A673 (cell line): ENCODE measurements around the gene PPP2R5C. TPM values are rescaled to one million over a fixed set of nuclear protein-coding genes. Genes with fewer than 3 reads are reported as not detected.

Experiments
- BruUV-seq: library from RNA; stranded (reverse); fragments of 400-500 nt; replicated peaks from 2 replicates; lab custom pipeline; 2021; lab: Mats Ljungman, UMichigan
- CTCF ChIA-PET: fragments of 300-600 bp; sonication (Branson Sonifier 250); formaldehyde crosslinking; loops from one replicate; lab custom pipeline; 2022; ENCODE audit warnings: antibody characterized with exemption; lab: Charles Lee
- POLR2A ChIA-PET: fragments of 300-600 bp; sonication (Branson Sonifier 250); formaldehyde crosslinking; loops from one replicate; lab custom pipeline; 2022; ENCODE audit warnings: antibody characterized with exemption; ENCODE audit not compliant: low non-redundant PET; lab: Charles Lee
- DNase-seq: peaks from one replicate; pipeline ENCODE4 v3.0.0-alpha.2; 2015; ENCODE audit warnings: low spot score
- H3K27ac ChIP-seq: fragments of 200-600 bp; sonication (generic); 2 replicates; pipeline ENCODE4 v1.5.1; 2016; ENCODE audit warnings: mixed run types, low read depth, mild to moderate bottlenecking, mixed read lengths, antibody characterized with exemption, low read length; ENCODE audit not compliant: poor library complexity, severe bottlenecking
- H3K27me3 ChIP-seq: fragments of 200-600 bp; sonication (generic); replicated peaks from 2 replicates; pipeline ENCODE4 v1.6.1; 2017; ENCODE audit warnings: mixed run types, low read depth, mild to moderate bottlenecking, mixed read lengths, antibody characterized with exemption, low read length; ENCODE audit not compliant: insufficient read depth, poor library complexity
- H3K36me3 ChIP-seq: fragments of 200-600 bp; sonication (generic); 2 replicates; pipeline ENCODE4 v1.6.1; 2016; ENCODE audit warnings: mixed run types, mild to moderate bottlenecking, mixed read lengths, antibody characterized with exemption, low read length; ENCODE audit not compliant: insufficient read depth, poor library complexity, severe bottlenecking
- H3K4me1 ChIP-seq: fragments of 200-600 bp; sonication (generic); 2 replicates; pipeline ENCODE4 v1.6.1; 2017; ENCODE audit warnings: mixed run types, mild to moderate bottlenecking, mixed read lengths, antibody characterized with exemption, low read length; ENCODE audit not compliant: insufficient read depth, poor library complexity, severe bottlenecking
- H3K4me3 ChIP-seq: fragments of 200-600 bp; sonication (generic); 2 replicates; pipeline ENCODE4 v1.5.1; 2016; ENCODE audit warnings: low read depth, mixed run types, mild to moderate bottlenecking, mixed read lengths, low read length; ENCODE audit not compliant: poor library complexity, severe bottlenecking
- H3K9me3 ChIP-seq: fragments of 200-600 bp; sonication (generic); 2 replicates; pipeline ENCODE4 v1.6.1; 2016; ENCODE audit warnings: mixed run types, low read depth, mild to moderate bottlenecking, mixed read lengths, antibody characterized with exemption, low read length; ENCODE audit not compliant: poor library complexity, severe bottlenecking
- CTCF ChIP-seq: fragments of 300-800, 200-600 bp; sonication (generic); conservative IDR thresholded peaks from 2 replicates; pipeline ENCODE4 v1.5.1; 2017; ENCODE audit warnings: low read depth, mild to moderate bottlenecking, antibody characterized with exemption, low read length, moderate library complexity, mixed read lengths
- EZH2 ChIP-seq: fragments of 200-600 bp; sonication (generic); IDR thresholded peaks from 2 replicates; pipeline ENCODE4 v1.6.1; 2017; ENCODE audit warnings: borderline replicate concordance, low read depth, mild to moderate bottlenecking, mixed read lengths, antibody characterized with exemption, low read length; ENCODE audit not compliant: poor library complexity, severe bottlenecking
- intact Hi-C: fragments of 100-400 bp; cut with micrococcal nuclease; formaldehyde crosslinking; loops from one replicate; pipeline ENCODE4 v1.10.0; 2022; ENCODE audit not compliant: unreplicated experiment
- total RNA-seq: library from RNA; stranded (reverse); gene quantifications from 2 replicates; pipeline ENCODE4 v1.2.3, GENCODE V29; 2021

Gene PPP2R5C
- total RNA-seq, 1 experiment from 2014 or later: 113 TPM

GRCh38 chr14:101862711-101863110 lies 101.2 kb downstream of the PPP2R5C start:
- H3K4me1 ChIP-seq: no peaks in the 10 kb centered on the region
- intact Hi-C loops: no loop called here
- no peaks in the 10 kb centered on the region for H3K27me3 ChIP-seq
- CTCF ChIA-PET: no interaction called here
- H3K27ac ChIP-seq: no peak overlapping the region
- TF ChIP-seq CTCF (no peak), EZH2 (no peak)
- no peak overlapping the region for H3K4me3 ChIP-seq
- DNase-seq: no peak
- no peaks in the 10 kb centered on the region for H3K9me3 ChIP-seq
- no TSS peak for BruUV-seq
- peaks cover 9% of the 10 kb centered on the region for H3K36me3 ChIP-seq
- POLR2A ChIA-PET: no interaction called here

- H3K27ac ChIP-seq: no peak overlapping the region
- CTCF ChIA-PET: no interaction called here
- no peak overlapping the region for H3K4me3 ChIP-seq
- H3K27me3 ChIP-seq: no peaks in the 10 kb centered on the region
- no TSS peak for BruUV-seq
- no peak for TF ChIP-seq CTCF
- no peak for TF ChIP-seq EZH2
- H3K4me1 ChIP-seq: no peaks in the 10 kb centered on the region
- POLR2A ChIA-PET: no interaction called here
- intact Hi-C loops: no loop called here
- peaks cover 2% of the 10 kb centered on the region for H3K36me3 ChIP-seq
- H3K9me3 ChIP-seq: no peaks in the 10 kb centered on the region
- no peak for DNase-seq
These were observed 103.8 kb downstream of the PPP2R5C start for GRCh38 chr14:101865288-101865687.

- H3K4me1 ChIP-seq: no peaks in the 10 kb centered on the region
- intact Hi-C loops: no loop called here
- TF ChIP-seq CTCF: no peak
- no peak for TF ChIP-seq EZH2
- H3K27me3 ChIP-seq: no peaks in the 10 kb centered on the region
- no peaks in the 10 kb centered on the region for H3K36me3 ChIP-seq
- DNase-seq: no peak
- H3K9me3 ChIP-seq: no peaks in the 10 kb centered on the region
- H3K4me3 ChIP-seq: no peak overlapping the region
- BruUV-seq: no TSS peak
- H3K27ac ChIP-seq: no peak overlapping the region
- ChIA-PET POLR2A (no interaction called here), CTCF (no interaction called here)
These were observed 106.3 kb downstream of the PPP2R5C start for GRCh38 chr14:101867854-101868253.
